ENCODE measurements around the gene HDDC2. TPM values are rescaled to one million over a fixed set of nuclear protein-coding genes. Genes with fewer than 3 reads are reported as not detected.

HDDC2 gene
- total RNA-seq (2013): 26.9 TPM
- polyA plus RNA-seq: 10 to 100 TPM; 24.4 to 59.9 (median 42.6) TPM
- 10.7 and 21.6 TPM in 2 replicates for polyA minus RNA-seq
- 1.3 to 11.7 (median 7.0) reads per million in 11 experiments for total RNA-seq

- Histone ChIP-seq H3K9me3 (replicated peaks in 1 of 2; ENCODE audit: control insufficient read depth in 1 of 2, insufficient read depth in 1 of 2, low read length in 2 of 2) (no peaks in the 10 kb centered on the region), H2AFZ (ENCODE audit: insufficient read depth, low read depth, low read length, poor library complexity, severe bottlenecking) (peak within 1 kb of the TSS; percentile 92), H3K9ac (ENCODE audit: insufficient read depth, low read length, poor library complexity, severe bottlenecking) (peak within 1 kb of the TSS; percentile 79), H3K4me3 (replicated peaks in 1 of 3; ENCODE audit: low read depth in 2 of 3, low read length in 3 of 3) (peak within 1 kb of the TSS; percentile 66 to 93 (median 85)), H3K27ac (ENCODE audit: low read depth in 1 of 2, low read length in 2 of 2) (peak within 1 kb of the TSS; percentile 64 to 78), H3K4me1 (ENCODE audit: control insufficient read depth in 1 of 2, insufficient read depth in 2 of 2, low read length in 2 of 2) (peaks cover 15 to 17% of the 10 kb centered on the region in 2 donors), H3K79me2 (ENCODE audit: insufficient read depth, low read length) (no peaks in the 10 kb centered on the region), H3K4me2 (replicated peaks; ENCODE audit: extremely low read depth, low read length, poor library complexity, severe bottlenecking) (peak within 1 kb of the TSS; percentile 83), H3K27me3 (ENCODE audit: control insufficient read depth in 2 of 2, insufficient read depth in 2 of 2, low read length in 2 of 2) (peaks cover 0 to 3% of the 10 kb centered on the region in 2 donors), H3K36me3 (replicated peaks in 1 of 2; ENCODE audit: control insufficient read depth in 1 of 2, insufficient read depth in 2 of 2, low read length in 2 of 2) (peaks cover 19 to 22% of the 10 kb centered on the region in 2 donors), H4K20me1 (ENCODE audit: insufficient read depth, low read length) (no peaks in the 10 kb centered on the region)
- TF ChIP-seq CTCF (IDR thresholded peaks at IDR 0.05): no peak
- peak; percentile 42 to 69 (median 60) for DNase-seq
- peaks cover 0 to 5% (median 0%) of the 10 kb centered on the region in 7 donors for H3K9me3 Mint-ChIP-seq
- peaks cover 31% of the 10 kb centered on the region for H3K4me1 Mint-ChIP-seq
- H3K4me3 Mint-ChIP-seq: peak within 1 kb of the TSS; percentile 87 to 95
- intact Hi-C loops (cut with micrococcal nuclease): no loop called here
- H3K36me3 Mint-ChIP-seq: peaks cover 27 to 30% of the 10 kb centered on the region in 2 donors
- peaks cover 3 to 7% (median 6%) of the 10 kb centered on the region in 3 donors for H3K27me3 Mint-ChIP-seq (ENCODE audit: low read depth in 3 of 3)
- WGBS (ENCODE audit: insufficient coverage): 3% methylated on average over 62 of the region's 67 CpGs
- peak within 1 kb of the TSS; percentile 71 to 95 (median 88) for H3K27ac Mint-ChIP-seq
These were observed at the start of gene HDDC2 for GRCh38 chr6:125301435-125302391. Gene HDDC2 (minus strand): TSS chr6:125301967. CDS start chr6:125301932, 35 bp downstream.

GRCh38 chr6:125346926-125347563 is 45.3 kb upstream of the HDDC2 start:
- peak overlapping the region in 1 of 7 donors; percentile 40 for H3K27ac Mint-ChIP-seq

More at GRCh38 chr6:125346926-125347563, 45.3 kb upstream of the HDDC2 start:
- TF ChIP-seq CTCF (IDR thresholded peaks at IDR 0.05): no peak
- Histone ChIP-seq H3K36me3 (replicated peaks in 1 of 2; ENCODE audit: control insufficient read depth in 1 of 2, insufficient read depth in 2 of 2, low read length in 2 of 2) (no peaks in the 10 kb centered on the region), H3K4me2 (replicated peaks; ENCODE audit: extremely low read depth, low read length, poor library complexity, severe bottlenecking) (peak overlapping the region; percentile 39), H3K27ac (ENCODE audit: low read depth in 1 of 2, low read length in 2 of 2) (no peak overlapping the region), H3K79me2 (ENCODE audit: insufficient read depth, low read length) (no peaks in the 10 kb centered on the region), H3K4me3 (replicated peaks in 1 of 3; ENCODE audit: low read depth in 2 of 3, low read length in 3 of 3) (peak overlapping the region in 1 of 3 experiments; percentile 19), H3K27me3 (ENCODE audit: control insufficient read depth in 2 of 2, insufficient read depth in 2 of 2, low read length in 2 of 2) (no peaks in the 10 kb centered on the region), H3K4me1 (ENCODE audit: control insufficient read depth in 1 of 2, insufficient read depth in 2 of 2, low read length in 2 of 2) (peaks cover 11 to 13% of the 10 kb centered on the region in 2 donors), H3K9ac (ENCODE audit: insufficient read depth, low read length, poor library complexity, severe bottlenecking) (peak overlapping the region; percentile 2), H2AFZ (ENCODE audit: insufficient read depth, low read depth, low read length, poor library complexity, severe bottlenecking) (peak overlapping the region; percentile 55), H4K20me1 (ENCODE audit: insufficient read depth, low read length) (no peaks in the 10 kb centered on the region), H3K9me3 (replicated peaks in 1 of 2; ENCODE audit: control insufficient read depth in 1 of 2, insufficient read depth in 1 of 2, low read length in 2 of 2) (no peaks in the 10 kb centered on the region)
- H3K4me3 Mint-ChIP-seq: no peak overlapping the region
- intact Hi-C loops (cut with micrococcal nuclease): no loop called here
- H3K27me3 Mint-ChIP-seq (ENCODE audit: low read depth in 3 of 3): peaks cover 0 to 4% (median 1%) of the 10 kb centered on the region in 3 donors
- H3K9me3 Mint-ChIP-seq: peaks cover 0 to 2% (median 0%) of the 10 kb centered on the region in 7 donors
- H3K36me3 Mint-ChIP-seq: no peaks in the 10 kb centered on the region
- H3K4me1 Mint-ChIP-seq: no peaks in the 10 kb centered on the region
- no peak for DNase-seq
- no CpG with 5 or more reads among the region's 11 CpGs for WGBS (ENCODE audit: insufficient coverage)
